HL-60 (cell line): Measurements from ENCODE around the gene LSG1.

Experiments
- CTCF ChIP-seq: IDR thresholded peaks from one replicate; pipeline ENCODE4 v1.5.1; 2011; ENCODE audit warnings: low read length, control low read depth, inconsistent platforms; ENCODE audit not compliant: insufficient read depth
- GABPA ChIP-seq: IDR thresholded peaks from 2 replicates; pipeline ENCODE4 v1.6.1; 2012; ENCODE audit warnings: low read depth
- POLR2AphosphoS5 ChIP-seq: IDR thresholded peaks from 2 replicates; pipeline ENCODE4 v1.6.1; 2012; ENCODE audit warnings: low read depth
- REST ChIP-seq: IDR thresholded peaks from 2 replicates; pipeline ENCODE4 v1.6.1; 2012; ENCODE audit warnings: low read depth; ENCODE audit not compliant: insufficient replicate concordance

GRCh38 chr3:194621947-194622346, 50.0 kb downstream of the LSG1 start:
- TF ChIP-seq GABPA (no peak), CTCF (no peak), REST (no peak), POLR2AphosphoS5 (no peak)
